ENCODE data around the gene PI4K2B. TPM values are rescaled to one million over a fixed set of nuclear protein-coding genes. Genes with fewer than 3 reads are reported as not detected.
"Not testable (repeated sequence)": the region's sequence is repeated elsewhere in the genome, so short reads cannot be mapped to it uniquely, and the experiment has no call there.

PI4K2B gene
- total and polyA plus RNA-seq, 2 experiments from 2014 or later, result 6.7 to 21.4 TPM

GRCh38 chr4:25253786-25254185, 20.0 kb downstream of the PI4K2B start:
- not testable (repeated sequence) for H3K4me3 ChIP-seq; H3K79me2 ChIP-seq (replicated peaks; ENCODE audit: insufficient read depth); H3K4me3 Mint-ChIP-seq; H2AFZ ChIP-seq; H3K27ac ChIP-seq (ENCODE audit: low read depth); H4K20me1 ChIP-seq (replicated peaks; ENCODE audit: insufficient read depth); DNase-seq (ENCODE audit: low spot score); H3K36me3 ChIP-seq (ENCODE audit: insufficient read depth); H3K9me2 ChIP-seq (ENCODE audit: insufficient read depth); H3K4me1 ChIP-seq (ENCODE audit: insufficient read depth); H3K27me3 ChIP-seq (ENCODE audit: insufficient read depth); ATAC-seq; H3K27me3 Mint-ChIP-seq (ENCODE audit: insufficient read depth, low read depth, poor library complexity); H3F3A ChIP-seq (replicated peaks; ENCODE audit: low read depth); H3K4me1 Mint-ChIP-seq; H3K27ac Mint-ChIP-seq; H3K4me2 ChIP-seq
- peaks cover 12% of the 10 kb centered on the region for H3K9me3 Mint-ChIP-seq
- peaks cover 18% of the 10 kb centered on the region; the same call in 2 of the 3 replicates for H3K36me3 Mint-ChIP-seq (ENCODE audit: low read depth)

GRCh38 chr4:25258980-25259578, 25.2 kb downstream of the PI4K2B start:
- ATAC-seq (no peak), DNase-seq (ENCODE audit: low spot score) (no peak)
- H3K79me2 ChIP-seq (replicated peaks; ENCODE audit: insufficient read depth), result no peaks in the 10 kb centered on the region
- H3K36me3 ChIP-seq (ENCODE audit: insufficient read depth), result peaks cover 7% of the 10 kb centered on the region; the same call in 1 of the 2 replicates
- no peak overlapping the region for H3K4me3 Mint-ChIP-seq
- peaks cover 5% of the 10 kb centered on the region; the same call in 1 of the 3 replicates for H3K36me3 Mint-ChIP-seq (ENCODE audit: low read depth)
- no peaks in the 10 kb centered on the region for H3F3A ChIP-seq (replicated peaks; ENCODE audit: low read depth)
- no peak overlapping the region for H2AFZ ChIP-seq
- H4K20me1 ChIP-seq (replicated peaks; ENCODE audit: insufficient read depth), result no peaks in the 10 kb centered on the region
- no peak overlapping the region for H3K27ac Mint-ChIP-seq
- no peak overlapping the region for H3K27ac ChIP-seq (ENCODE audit: low read depth)
- H3K9me3 Mint-ChIP-seq, result no peaks in the 10 kb centered on the region
- H3K27me3 Mint-ChIP-seq (ENCODE audit: insufficient read depth, low read depth, poor library complexity), result no peaks in the 10 kb centered on the region
- H3K4me3 ChIP-seq, result no peak overlapping the region
- H3K27me3 ChIP-seq (ENCODE audit: insufficient read depth), result no peaks in the 10 kb centered on the region
- H3K4me1 ChIP-seq (ENCODE audit: insufficient read depth), result no peaks in the 10 kb centered on the region
- no peaks in the 10 kb centered on the region for H3K9me2 ChIP-seq (ENCODE audit: insufficient read depth)
- no peak overlapping the region for H3K4me2 ChIP-seq
- H3K4me1 Mint-ChIP-seq, result no peaks in the 10 kb centered on the region
- TF ChIP-seq, protein P1, sequence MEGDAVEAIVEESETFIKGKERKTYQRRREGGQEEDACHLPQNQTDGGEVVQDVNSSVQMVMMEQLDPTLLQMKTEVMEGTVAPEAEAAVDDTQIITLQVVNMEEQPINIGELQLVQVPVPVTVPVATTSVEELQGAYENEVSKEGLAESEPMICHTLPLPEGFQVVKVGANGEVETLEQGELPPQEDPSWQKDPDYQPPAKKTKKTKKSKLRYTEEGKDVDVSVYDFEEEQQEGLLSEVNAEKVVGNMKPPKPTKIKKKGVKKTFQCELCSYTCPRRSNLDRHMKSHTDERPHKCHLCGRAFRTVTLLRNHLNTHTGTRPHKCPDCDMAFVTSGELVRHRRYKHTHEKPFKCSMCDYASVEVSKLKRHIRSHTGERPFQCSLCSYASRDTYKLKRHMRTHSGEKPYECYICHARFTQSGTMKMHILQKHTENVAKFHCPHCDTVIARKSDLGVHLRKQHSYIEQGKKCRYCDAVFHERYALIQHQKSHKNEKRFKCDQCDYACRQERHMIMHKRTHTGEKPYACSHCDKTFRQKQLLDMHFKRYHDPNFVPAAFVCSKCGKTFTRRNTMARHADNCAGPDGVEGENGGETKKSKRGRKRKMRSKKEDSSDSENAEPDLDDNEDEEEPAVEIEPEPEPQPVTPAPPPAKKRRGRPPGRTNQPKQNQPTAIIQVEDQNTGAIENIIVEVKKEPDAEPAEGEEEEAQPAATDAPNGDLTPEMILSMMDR (conservative IDR thresholded peaks at IDR 0.05; ENCODE audit: low read depth in 2 of 2), result no peak
- no peak for TF ChIP-seq STAT1 (IDR thresholded peaks at IDR 0.05; ENCODE audit: unreplicated experiment)
- TF ChIP-seq EZH2 (IDR thresholded peaks at IDR 0.05; ENCODE audit: low read depth, unreplicated experiment), result no peak
- TF ChIP-seq ZNF114 (CRISPR knock-in tag; IDR thresholded peaks at IDR 0.05), result no peak
- TF ChIP-seq ZNF462 (CRISPR knock-in tag; IDR thresholded peaks at IDR 0.05), result no peak
- no peak for TF ChIP-seq POLR2AphosphoS5 (IDR thresholded peaks at IDR 0.05; ENCODE audit: low read depth)
- TF ChIP-seq JUNB (IDR thresholded peaks at IDR 0.05; ENCODE audit: unreplicated experiment), result no peak
- TF ChIP-seq NANOG (IDR thresholded peaks at IDR 0.05; ENCODE audit: borderline replicate concordance), result no peak
- TF ChIP-seq, protein P2, sequence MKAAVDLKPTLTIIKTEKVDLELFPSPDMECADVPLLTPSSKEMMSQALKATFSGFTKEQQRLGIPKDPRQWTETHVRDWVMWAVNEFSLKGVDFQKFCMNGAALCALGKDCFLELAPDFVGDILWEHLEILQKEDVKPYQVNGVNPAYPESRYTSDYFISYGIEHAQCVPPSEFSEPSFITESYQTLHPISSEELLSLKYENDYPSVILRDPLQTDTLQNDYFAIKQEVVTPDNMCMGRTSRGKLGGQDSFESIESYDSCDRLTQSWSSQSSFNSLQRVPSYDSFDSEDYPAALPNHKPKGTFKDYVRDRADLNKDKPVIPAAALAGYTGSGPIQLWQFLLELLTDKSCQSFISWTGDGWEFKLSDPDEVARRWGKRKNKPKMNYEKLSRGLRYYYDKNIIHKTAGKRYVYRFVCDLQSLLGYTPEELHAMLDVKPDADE (IDR thresholded peaks at IDR 0.05), result no peak
- TF ChIP-seq CREB1 (CRISPR knock-in tag; IDR thresholded peaks at IDR 0.05; ENCODE audit: low read depth), result no peak
